DOHH2 (cell line): ENCODE data around the gene SLC16A10.

Source experiments
- CTCF ChIP-seq: fragments of 200-600 bp; sonication (generic); IDR thresholded peaks from one replicate; pipeline ENCODE4 v1.5.1; 2014; ENCODE audit warnings: antibody characterized with exemption, mild to moderate bottlenecking, low read depth, low read length; ENCODE audit not compliant: poor library complexity, severe bottlenecking
- EZH2phosphoT487 ChIP-seq: fragments of 200-600 bp; sonication (generic); IDR thresholded peaks from 2 replicates; pipeline ENCODE4 v1.6.1; 2017; ENCODE audit warnings: borderline replicate concordance, mild to moderate bottlenecking, antibody characterized with exemption, low read length, moderate library complexity, mixed read lengths

GRCh38 chr6:111280445-111280955 is 193.2 kb downstream of the SLC16A10 start:
- TF ChIP-seq CTCF (no peak), EZH2phosphoT487 (no peak)
